Endothelial cell of umbilical vein (primary cell): ENCODE data around the gene ARPC1B. TPM values are rescaled to one million over a fixed set of nuclear protein-coding genes. Genes with fewer than 3 reads are reported as not detected.

Experiments
- BruUV-seq: library from RNA; stranded (reverse); fragments of 400-500 nt; replicated peaks from 2 replicates; lab custom pipeline; 2021; lab: Mats Ljungman, UMichigan
- CTCF ChIA-PET: fragments of 300-600, 350-600 bp; sonication (Branson Sonifier 250); formaldehyde crosslinking; loops from one replicate; lab custom pipeline; 2021; ENCODE audit warnings: antibody characterized with exemption, inconsistent platforms; lab: Charles Lee
- POLR2A ChIA-PET: fragments of 300-600, 350-600 bp; sonication (Branson Sonifier 250); formaldehyde crosslinking; loops from one replicate; lab custom pipeline; 2021; ENCODE audit warnings: antibody characterized with exemption, inconsistent platforms; lab: Charles Lee
- DNase-seq: peaks from one replicate; pipeline ENCODE4 v3.0.0-alpha.2; 2011; ENCODE audit warnings: low read depth, low spot score
- FAIRE-seq: peaks from 2 replicates; lab custom pipeline; 2011; peaks lifted over from hg19 to GRCh38; lab: Jason Lieb, UNC
- H2AFZ ChIP-seq: 2 replicates; pipeline ENCODE4 v1.6.0; 2012; ENCODE audit warnings: low read depth, low read length, control low read depth, inconsistent platforms
- H3K27ac ChIP-seq: 2 replicates; pipeline ENCODE4 v1.5.1; 2011; ENCODE audit warnings: low read depth, mild to moderate bottlenecking, control low read depth, low read length, moderate library complexity; ENCODE audit not compliant: insufficient read depth
- H3K27me3 ChIP-seq, 2 experiments: 2 replicates each; pipeline versions ENCODE4 v1.6.0 to v1.6.1; 2011; ENCODE audit warnings: low read length in 2 of 2, mixed read lengths in 1 of 2; ENCODE audit not compliant: control insufficient read depth in 2 of 2, insufficient read depth in 2 of 2
- H3K36me3 ChIP-seq, 2 experiments: 2 replicates in 1 of 2; 3 replicates in 1 of 2; pipeline ENCODE4 v1.5.1; 2011; ENCODE audit warnings: low read length in 2 of 2, mild to moderate bottlenecking in 1 of 2, moderate library complexity in 1 of 2; ENCODE audit not compliant: control insufficient read depth in 2 of 2, insufficient read depth in 2 of 2; ENCODE audit errors: extremely low read depth in 1 of 2
- H3K4me1 ChIP-seq: 3 replicates; pipeline ENCODE4 v1.5.1; 2011; ENCODE audit warnings: mild to moderate bottlenecking, low read length; ENCODE audit not compliant: control insufficient read depth, insufficient read depth; ENCODE audit errors: extremely low read depth
- H3K4me2 ChIP-seq: 2 replicates; pipeline ENCODE4 v1.6.1; 2011; ENCODE audit warnings: low read length, control low read depth, mixed read lengths; ENCODE audit not compliant: insufficient read depth
- H3K4me3 ChIP-seq, 3 experiments: fragments of 200-600 bp in 1 of 3; sonication (generic), shearing (Covaris generic) in 1 of 3; replicated peaks in 1 of 3; 2 replicates each; pipeline ENCODE4 v1.5.1; 2011 to 2016; ENCODE audit warnings: control low read depth in 3 of 3, low read length in 3 of 3, mild to moderate bottlenecking in 2 of 3, inconsistent platforms in 1 of 3, low read depth in 1 of 3, moderate library complexity in 1 of 3; ENCODE audit not compliant: insufficient read depth in 1 of 3
- H3K79me2 ChIP-seq: 2 replicates; pipeline ENCODE4 v1.6.0; 2012; ENCODE audit warnings: low read length, inconsistent platforms; ENCODE audit not compliant: control insufficient read depth, insufficient read depth
- H3K9ac ChIP-seq: replicated peaks from 2 replicates; pipeline ENCODE3; 2011; ENCODE audit warnings: low read length, control low read depth; ENCODE audit not compliant: insufficient read depth; ENCODE audit errors: extremely low read depth
- H3K9me1 ChIP-seq: replicated peaks from 3 replicates; pipeline ENCODE4 v1.6.0; 2011; ENCODE audit warnings: mild to moderate bottlenecking, low read length; ENCODE audit not compliant: control insufficient read depth, insufficient read depth; ENCODE audit errors: extremely low read depth
- H3K9me3 ChIP-seq: replicated peaks from 2 replicates; pipeline ENCODE4 v1.5.1; 2012; ENCODE audit warnings: low read length, inconsistent platforms; ENCODE audit not compliant: control insufficient read depth, insufficient read depth
- H4K20me1 ChIP-seq: replicated peaks from 2 replicates; pipeline ENCODE3; 2011; ENCODE audit warnings: mild to moderate bottlenecking, low read length; ENCODE audit not compliant: control insufficient read depth, insufficient read depth; ENCODE audit errors: extremely low read depth
- EZH2 ChIP-seq: IDR thresholded peaks from 2 replicates; pipeline ENCODE4 v1.6.1; 2012; ENCODE audit warnings: borderline replicate concordance, low read depth, mild to moderate bottlenecking, moderate library complexity, low read length, inconsistent platforms; ENCODE audit not compliant: severe bottlenecking
- FOS ChIP-seq: IDR thresholded peaks from 2 replicates; pipeline ENCODE4 v1.6.1; 2011; ENCODE audit warnings: mild to moderate bottlenecking, low read length, moderate library complexity, borderline replicate concordance; ENCODE audit not compliant: insufficient read depth
- GATA2 ChIP-seq: IDR thresholded peaks from 2 replicates; pipeline ENCODE4 v1.7.0; 2011; ENCODE audit warnings: low read depth, mild to moderate bottlenecking, moderate library complexity, mixed read lengths, low read length; ENCODE audit not compliant: insufficient read length, insufficient read depth
- JUN ChIP-seq: IDR thresholded peaks from 2 replicates; pipeline ENCODE4 v1.6.1; 2011; ENCODE audit warnings: borderline replicate concordance, low read depth; ENCODE audit not compliant: insufficient read length, insufficient read depth
- MYC ChIP-seq: IDR thresholded peaks from one replicate; pipeline ENCODE4 v1.6.1; 2011; ENCODE audit warnings: mild to moderate bottlenecking, low read depth, low read length
- POLR2A ChIP-seq: IDR thresholded peaks from 2 replicates; pipeline ENCODE4 v1.6.1; 2012; ENCODE audit warnings: low read depth, mild to moderate bottlenecking, control low read depth, low read length
- POLR2AphosphoS5 ChIP-seq: IDR thresholded peaks from 2 replicates; pipeline ENCODE4 v1.6.1; 2012; ENCODE audit warnings: low read depth, mild to moderate bottlenecking, control low read depth, low read length, moderate library complexity; ENCODE audit not compliant: insufficient read depth
- dilution Hi-C: fragments of 300-500 bp; cut with MboI; formaldehyde crosslinking; loops from one replicate; pipeline ENCODE4 v1.15.0; 2019; ENCODE audit warnings: low sequenced_read_pairs; ENCODE audit not compliant: extremely low pct_ligation_motif_present
- intact Hi-C: fragments of 100-400 bp; cut with micrococcal nuclease; formaldehyde crosslinking; loops from one replicate; pipeline ENCODE4 v1.10.0; 2022
- polyA plus RNA-seq, 4 experiments: library from polyadenylated mRNA; depleted of rRNA in 3 of 4; stranded (reverse) in 3 of 4; unstranded in 1 of 4; fragments of >200 nt; gene quantifications; 2 replicates each; pipeline versions ENCODE4 v1.2.1 to v1.2.3, GENCODE V29; 2011 to 2012; ENCODE audit warnings: missing spikeins in 1 of 4
- total RNA-seq: library from RNA; stranded (reverse); gene quantifications from 2 replicates; pipeline ENCODE4 v1.2.3, GENCODE V29; 2021
- TF ChIP-seq, protein P1 (sequence below): IDR thresholded peaks from 2 replicates; pipeline ENCODE4 v1.6.1; 2011; ENCODE audit not compliant: insufficient read depth, insufficient read length
- TF ChIP-seq, protein P2 (sequence below), 2 donors: IDR thresholded peaks; 1 replicate in 1 of 2; 2 replicates in 1 of 2; pipeline ENCODE4 v1.5.1; 2011; ENCODE audit warnings: low read length in 2 of 2, mild to moderate bottlenecking in 2 of 2, moderate library complexity in 2 of 2, control low read depth in 1 of 2, inconsistent platforms in 1 of 2, low read depth in 1 of 2; ENCODE audit not compliant: insufficient read depth in 1 of 2; ENCODE audit errors: extremely low read depth in 1 of 2

The ARPC1B gene
- total and polyA plus RNA-seq, 2 donors (not counting 3 experiments of a cell fraction or from before 2014, with no cell fraction given) = 232 to 831 TPM

DNA sequence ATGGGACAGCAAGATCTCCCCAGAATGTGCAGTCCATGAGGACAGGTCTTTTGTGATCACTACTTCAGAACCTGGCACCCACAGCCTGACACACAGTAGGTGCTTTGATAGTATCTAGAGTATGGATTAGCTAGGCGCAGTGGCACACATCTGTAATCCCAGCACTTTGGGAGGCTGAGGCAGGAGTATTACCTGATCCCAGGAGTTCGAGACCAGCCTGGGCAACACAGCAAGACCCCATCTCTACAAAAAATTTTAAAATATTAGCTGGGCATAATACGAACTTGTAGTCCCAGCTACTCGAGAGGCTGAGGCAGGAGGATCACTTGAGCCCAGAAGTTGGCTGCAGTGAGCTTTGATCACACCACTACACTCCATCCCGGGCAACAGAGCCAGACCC is 22.3 kb upstream of the ARPC1B start:
- Histone ChIP-seq H3K27ac (no peak overlapping the region), H3K9me3 (no peaks in the 10 kb centered on the region), H2AFZ (no peak overlapping the region), H3K79me2 (no peaks in the 10 kb centered on the region), H3K4me3 (no peak overlapping the region), H3K9me1 (no peaks in the 10 kb centered on the region), H3K9ac (no peak overlapping the region), H3K27me3 (no peaks in the 10 kb centered on the region), H4K20me1 (no peaks in the 10 kb centered on the region), H3K4me1 (no peaks in the 10 kb centered on the region), H3K36me3 (peaks cover 10 to 27% of the 10 kb centered on the region in 2 experiments), H3K4me2 (no peak overlapping the region)
- POLR2A ChIA-PET = no interaction called here
- FAIRE-seq (no peak), DNase-seq (no peak)
- intact Hi-C loops (no loop called here), dilution Hi-C loops (no loop called here)
- TF ChIP-seq POLR2A (no peak), EZH2 (no peak), FOS (no peak), POLR2AphosphoS5 (no peak), MYC (no peak), GATA2 (no peak), JUN (no peak)
- TF ChIP-seq, protein P1, sequence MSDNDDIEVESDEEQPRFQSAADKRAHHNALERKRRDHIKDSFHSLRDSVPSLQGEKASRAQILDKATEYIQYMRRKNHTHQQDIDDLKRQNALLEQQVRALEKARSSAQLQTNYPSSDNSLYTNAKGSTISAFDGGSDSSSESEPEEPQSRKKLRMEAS = no peak
- TF ChIP-seq, protein P2, sequence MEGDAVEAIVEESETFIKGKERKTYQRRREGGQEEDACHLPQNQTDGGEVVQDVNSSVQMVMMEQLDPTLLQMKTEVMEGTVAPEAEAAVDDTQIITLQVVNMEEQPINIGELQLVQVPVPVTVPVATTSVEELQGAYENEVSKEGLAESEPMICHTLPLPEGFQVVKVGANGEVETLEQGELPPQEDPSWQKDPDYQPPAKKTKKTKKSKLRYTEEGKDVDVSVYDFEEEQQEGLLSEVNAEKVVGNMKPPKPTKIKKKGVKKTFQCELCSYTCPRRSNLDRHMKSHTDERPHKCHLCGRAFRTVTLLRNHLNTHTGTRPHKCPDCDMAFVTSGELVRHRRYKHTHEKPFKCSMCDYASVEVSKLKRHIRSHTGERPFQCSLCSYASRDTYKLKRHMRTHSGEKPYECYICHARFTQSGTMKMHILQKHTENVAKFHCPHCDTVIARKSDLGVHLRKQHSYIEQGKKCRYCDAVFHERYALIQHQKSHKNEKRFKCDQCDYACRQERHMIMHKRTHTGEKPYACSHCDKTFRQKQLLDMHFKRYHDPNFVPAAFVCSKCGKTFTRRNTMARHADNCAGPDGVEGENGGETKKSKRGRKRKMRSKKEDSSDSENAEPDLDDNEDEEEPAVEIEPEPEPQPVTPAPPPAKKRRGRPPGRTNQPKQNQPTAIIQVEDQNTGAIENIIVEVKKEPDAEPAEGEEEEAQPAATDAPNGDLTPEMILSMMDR (IDR thresholded peaks at IDR 0.05; ENCODE audit: extremely low read depth in 1 of 2, insufficient read depth in 1 of 2, low read depth in 1 of 2, low read length in 2 of 2) = no peak
- CTCF ChIA-PET = interaction anchor here (0.9 kb wide), 1 partner anchor 13 kb away, joined by 3 read pairs; no protein-coding TSS in a partner anchor
- BruUV-seq = no TSS peak
